ENCODE data around the gene LTBP1.

- TF ChIP-seq HNF4A (conservative IDR thresholded peaks at IDR 0.05) (no peak), CTCF (IDR thresholded peaks at IDR 0.05; ENCODE audit: low read depth, low read length, missing input control) (no peak), ZBTB33 (IDR thresholded peaks at IDR 0.05) (no peak)
Observed at GRCh38 chr2:33136056-33136455, 189.3 kb downstream of the LTBP1 start.

All from liver (tissue), 3 donors.